Smooth muscle cell of the brain vasculature (primary cell): Measurements from ENCODE around the gene CFAP57.

Experiments
- DNase-seq: peaks from one replicate; pipeline ENCODE4 v3.0.0-alpha.2; 2012; ENCODE audit warnings: low read depth, low spot score

The CFAP57 gene

DNA sequence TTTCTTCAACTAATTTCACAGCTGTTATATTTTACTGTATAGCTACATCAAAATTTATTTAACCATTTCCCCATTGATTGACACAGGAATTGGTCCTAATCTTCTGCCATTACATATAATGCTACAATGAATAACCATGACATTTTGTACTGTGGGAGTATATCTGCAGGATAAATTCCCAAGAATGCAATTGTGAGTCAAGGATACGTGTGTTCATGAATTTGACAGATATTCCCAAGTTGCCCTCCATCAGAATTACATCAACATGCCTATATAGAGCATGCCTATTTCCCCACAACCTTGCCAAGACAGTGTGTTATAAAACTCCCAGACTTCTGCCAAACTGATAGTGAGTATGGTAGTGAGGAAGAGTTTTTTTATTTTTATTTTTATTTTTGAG is 125.9 kb downstream of the CFAP57 start:
- no peak for DNase-seq

DNA sequence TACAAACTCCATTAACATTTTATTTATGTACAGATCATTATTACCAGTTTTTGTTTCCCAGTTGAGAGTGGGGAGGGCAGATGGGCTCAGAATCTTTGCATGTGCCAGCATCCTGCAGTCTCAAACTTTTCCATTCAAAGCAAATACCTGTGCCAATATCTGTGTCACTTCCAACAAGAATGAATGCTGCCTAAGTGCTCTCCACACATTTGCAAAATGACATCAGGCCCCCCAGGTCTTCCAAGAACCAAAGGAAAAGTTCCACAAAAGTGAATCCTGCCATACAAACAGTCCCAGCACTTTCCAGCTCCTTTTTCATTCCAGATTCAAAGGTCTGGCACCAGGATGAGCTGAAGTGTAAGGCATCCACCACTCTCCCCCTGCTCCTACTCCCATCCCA is 127.0 kb downstream of the CFAP57 start:
- DNase-seq = no peak

DNA sequence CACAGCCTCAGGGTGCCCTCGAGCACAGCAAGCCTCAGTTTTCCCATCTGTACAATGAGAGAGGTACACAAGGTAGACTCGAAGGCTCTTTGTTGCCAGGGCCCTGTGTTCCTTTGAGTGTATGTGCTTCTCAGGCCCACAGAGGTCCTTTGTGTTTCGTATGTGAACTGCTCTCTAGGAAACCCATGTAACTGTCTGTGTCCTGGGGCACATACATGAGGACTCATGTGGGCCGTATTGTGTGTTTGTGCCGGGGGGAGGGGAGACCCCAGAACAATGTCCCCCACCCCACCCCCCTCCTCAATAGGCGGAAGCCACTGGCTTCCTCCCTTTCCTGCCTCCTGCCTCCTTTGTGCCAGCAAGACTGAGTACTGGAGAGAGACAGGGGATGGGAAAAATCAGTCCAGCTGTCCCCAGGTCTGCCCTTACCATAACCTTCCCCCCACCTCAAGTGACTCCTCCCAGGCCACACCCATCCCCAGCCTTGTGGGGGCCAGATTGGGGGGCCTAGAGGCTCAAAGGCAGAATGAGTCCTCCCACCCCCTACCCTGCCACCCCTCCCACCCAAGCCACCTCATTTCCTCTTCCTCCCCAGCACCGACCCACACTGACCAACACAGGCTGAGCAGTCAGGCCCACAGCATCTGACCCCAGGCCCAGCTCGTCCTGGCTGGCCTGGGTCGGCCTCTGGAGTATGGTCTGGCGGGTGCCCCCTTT is 128.4 kb downstream of the CFAP57 start, which contains the start of gene TIE1:
Gene TIE1, plus strand, starts transcription at position 605 of the 717 bp plus-strand sequence. Its CDS starts 90 bp downstream, at position 695.
- DNase-seq = no peak

DNA sequence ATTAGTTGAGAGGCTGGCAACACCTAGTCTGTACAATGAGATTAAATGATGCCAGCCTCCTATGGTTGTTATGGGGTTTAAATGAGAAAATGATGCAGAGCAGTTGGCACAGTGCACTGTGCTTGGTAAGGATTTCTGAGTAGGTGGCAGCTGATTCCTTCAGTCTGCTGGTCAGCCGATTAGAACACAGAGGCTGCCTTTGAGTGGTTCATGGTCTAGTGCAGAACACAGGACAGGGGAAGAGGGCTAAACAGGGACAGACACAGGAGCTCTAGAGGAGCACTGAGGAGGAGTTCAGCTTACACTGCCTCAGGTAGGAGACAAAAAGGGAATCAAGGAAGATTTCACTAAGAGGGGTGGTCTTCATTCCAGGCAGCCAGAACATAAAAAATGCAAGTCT is 130.1 kb downstream of the CFAP57 start:
- DNase-seq = no peak

DNA sequence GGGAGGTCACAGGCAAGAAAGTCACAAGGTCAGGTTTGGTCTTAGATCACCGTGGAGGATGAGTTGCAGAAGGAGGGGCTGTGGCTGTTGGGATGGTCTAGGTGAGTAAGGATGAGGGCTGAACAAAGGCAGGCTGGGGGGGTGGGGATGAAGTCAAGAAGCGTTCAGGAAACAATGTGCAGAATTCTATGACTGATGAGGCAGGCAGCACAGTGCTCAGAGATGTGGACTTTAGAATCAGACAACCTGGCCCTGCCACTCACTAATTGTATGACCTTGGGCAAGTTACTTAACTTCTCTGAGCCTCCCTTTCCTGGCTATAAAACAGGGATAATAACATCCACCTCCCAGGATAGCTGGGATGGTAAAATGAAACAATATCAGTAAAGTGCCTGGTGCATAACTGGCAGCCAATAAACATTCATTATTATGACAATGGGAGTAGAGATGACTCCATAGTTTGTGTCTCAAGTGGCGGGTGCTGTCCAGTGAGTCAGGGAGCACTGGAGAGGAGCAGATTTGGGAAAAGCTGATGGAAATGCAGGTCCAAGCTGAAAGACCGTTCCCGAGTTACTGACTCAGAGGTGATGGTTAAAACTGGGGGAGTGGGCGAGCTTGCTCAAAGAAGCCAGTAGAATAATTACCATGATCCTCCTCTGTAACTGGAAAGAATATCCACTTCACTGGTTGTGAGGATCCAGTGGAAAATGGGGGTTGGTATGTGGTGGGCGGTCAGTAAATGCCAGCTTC is 130.8 kb downstream of the CFAP57 start:
- DNase-seq = no peak

DNA sequence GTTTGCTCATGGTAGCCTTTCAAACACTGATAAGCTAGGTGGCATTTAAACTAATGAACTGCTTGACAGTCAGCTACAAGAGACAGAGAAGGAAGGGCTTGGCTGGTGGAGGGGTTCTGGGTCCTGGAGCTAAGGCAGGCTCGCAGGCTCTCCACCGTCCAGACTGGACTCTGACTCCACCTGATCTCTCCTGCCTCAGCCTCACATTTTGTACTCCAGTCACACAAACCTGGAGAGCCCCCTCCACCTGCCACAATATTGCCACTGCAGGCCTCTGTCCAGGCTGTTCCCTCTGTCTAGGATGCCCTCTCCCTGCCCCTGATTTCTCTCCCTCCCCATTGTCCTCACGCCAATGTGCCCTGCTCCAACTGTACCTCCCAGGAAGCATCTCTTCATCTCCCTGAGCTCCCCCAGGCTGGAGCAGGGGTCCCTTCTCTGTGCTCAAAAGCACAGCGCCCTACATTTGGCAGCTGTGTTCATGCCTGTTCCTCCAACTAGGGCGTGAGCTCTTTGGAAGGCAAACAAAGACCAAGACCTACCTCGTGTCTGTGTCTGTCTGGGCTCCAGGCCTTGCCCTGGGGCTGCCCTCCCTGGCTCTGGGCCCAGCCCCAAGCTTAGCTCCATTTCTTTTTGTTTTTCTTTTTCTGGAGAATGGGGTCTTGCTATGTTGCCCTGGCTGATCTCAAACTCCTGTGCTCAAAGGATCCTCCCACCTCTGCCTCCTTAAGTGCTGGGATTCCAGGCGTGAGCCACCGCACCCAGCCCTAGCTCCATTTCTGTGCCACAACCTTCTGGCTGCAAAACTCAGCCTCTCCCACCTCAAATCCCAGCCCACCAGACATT is 131.6 kb downstream of the CFAP57 start:
- no peak for DNase-seq
